NCI-H2171 treated with DMSO at 0.1 percent for 48 hours (cell line): ENCODE measurements around the gene PRRC2C.

ENCODE experiments used
- DNase-seq: peaks from one replicate; lab custom pipeline; 2025; lab: John Stamatoyannopoulos, UW

Gene PRRC2C

GRCh38 chr1:171637928-171638576, 152.7 kb downstream of the PRRC2C start:
- no peak for DNase-seq

GRCh38 chr1:171640225-171640624, 154.9 kb downstream of the PRRC2C start:
- no peak for DNase-seq

DNA sequence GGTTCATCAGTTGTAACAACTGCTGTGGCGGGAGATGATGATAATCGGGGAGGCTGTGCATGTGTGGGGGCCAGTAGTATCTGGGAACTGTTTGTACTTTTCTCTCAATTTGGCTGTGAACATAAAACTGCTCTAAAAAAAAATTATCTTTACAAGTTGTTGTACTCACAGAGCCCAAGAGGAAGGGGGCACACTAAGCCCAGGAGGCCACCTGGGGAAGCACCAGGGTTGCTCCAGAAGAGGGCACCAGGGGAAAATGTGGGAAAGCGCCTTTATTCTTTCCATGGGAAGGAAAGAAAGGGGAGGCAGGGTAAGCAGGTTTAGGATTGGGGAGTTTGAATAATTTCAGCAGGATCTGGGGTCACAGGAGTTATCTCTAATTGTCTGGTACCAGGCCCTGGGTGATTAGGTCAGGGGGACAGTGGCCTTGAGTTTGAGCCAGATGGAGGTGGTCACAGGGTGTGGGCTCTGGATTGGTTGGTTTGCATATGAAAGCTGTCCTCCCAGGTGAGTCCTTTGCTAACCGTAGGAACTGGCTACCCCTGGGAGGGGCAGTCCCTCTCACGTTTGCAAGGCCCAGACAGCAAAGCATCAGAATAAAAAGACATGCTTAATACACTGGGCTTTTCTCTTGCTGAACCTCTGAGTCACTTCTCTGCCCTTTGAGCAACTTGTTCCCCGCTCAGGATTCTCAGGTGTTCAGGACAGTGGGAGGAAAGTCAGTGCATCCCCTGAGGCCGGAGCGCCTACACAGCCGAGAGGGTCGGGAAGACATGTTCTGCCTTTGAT, 155.9 kb downstream of the PRRC2C start:
- DNase-seq, result no peak

GRCh38 chr1:171642197-171642596, 156.9 kb downstream of the PRRC2C start:
- no peak for DNase-seq
